HCT116 (cell line): ENCODE measurements around the gene ARID3A. TPM values are rescaled to one million over a fixed set of nuclear protein-coding genes. Genes with fewer than 3 reads are reported as not detected.

Source experiments
- ATAC-seq: fragments of 200-7000 bp; cut with Tn5 transposase; 2 replicates; pipeline ENCODE4 v1.9.1; 2020; ENCODE audit warnings: mild to moderate bottlenecking, moderate library complexity
- BruUV-seq: library from RNA; stranded (reverse); fragments of 400-500 nt; replicated peaks from 2 replicates; lab custom pipeline; 2021; lab: Mats Ljungman, UMichigan
- CTCF ChIA-PET: fragments of 300-600 bp; sonication (Branson Sonifier 250); formaldehyde crosslinking; loops from one replicate; lab custom pipeline; 2021; ENCODE audit warnings: antibody characterized with exemption; lab: Charles Lee
- POLR2A ChIA-PET: fragments of 300-600, 350-600 bp; sonication (Branson Sonifier 250); formaldehyde crosslinking; loops from one replicate; lab custom pipeline; 2021; ENCODE audit warnings: antibody characterized with exemption; lab: Charles Lee
- RAD21 ChIA-PET, 2 experiments: fragments of 300-600 bp; sonication (Branson Sonifier 250); formaldehyde crosslinking; loops; one replicate each; lab custom pipeline; 2023; ENCODE audit warnings: low total read pairs in 2 of 2; ENCODE audit not compliant: uncharacterized antibody in 2 of 2, unreplicated experiment in 2 of 2, low non-redundant PET in 1 of 2; lab: Charles Lee
- DNase-seq: peaks from one replicate; pipeline ENCODE4 v3.0.0-alpha.2; 2010; ENCODE audit warnings: low read depth, low spot score
- H2AFZ ChIP-seq: fragments of 200-600 bp; shearing (Covaris generic), sonication (generic); 2 replicates; pipeline ENCODE4 v1.6.1; 2017; ENCODE audit warnings: low read depth, mixed run types, mixed read lengths, antibody characterized with exemption, low read length; ENCODE audit not compliant: poor library complexity, severe bottlenecking
- H3K27ac ChIP-seq: 2 replicates; pipeline ENCODE4 v1.5.1; 2012; ENCODE audit warnings: low read depth, low read length
- H3K27me3 ChIP-seq: fragments of 200-600 bp; sonication (generic); 2 replicates; pipeline ENCODE4 v1.6.1; 2016; ENCODE audit warnings: mixed run types, low read length, mixed read lengths; ENCODE audit not compliant: insufficient read depth
- H3K36me3 ChIP-seq, 2 experiments: fragments of 200-500 bp in 1 of 2; fragments of 200-600 bp in 1 of 2; sonication (Bioruptor generic) in 1 of 2; sonication (generic) in 1 of 2; 2 replicates each; pipeline versions ENCODE4 v1.5.1 to v1.6.1; 2014 to 2016; ENCODE audit warnings: low read length in 2 of 2, inconsistent platforms in 1 of 2, mixed read lengths in 1 of 2, mixed run types in 1 of 2; ENCODE audit not compliant: insufficient read depth in 2 of 2, control insufficient read depth in 1 of 2
- H3K4me1 ChIP-seq, 2 experiments: fragments of 200-600 bp in 1 of 2; sonication (generic) in 1 of 2; 2 replicates each; pipeline versions ENCODE4 v1.5.1 to v1.6.1; 2012 to 2017; ENCODE audit warnings: low read length in 2 of 2, inconsistent platforms in 1 of 2, mild to moderate bottlenecking in 1 of 2, mixed read lengths in 1 of 2, mixed run types in 1 of 2, moderate library complexity in 1 of 2; ENCODE audit not compliant: insufficient read depth in 2 of 2, control insufficient read depth in 1 of 2
- H3K4me2 ChIP-seq: fragments of 200-600 bp; sonication (generic); 2 replicates; pipeline ENCODE4 v1.6.1; 2017; ENCODE audit warnings: mixed run types, low read length, mixed read lengths
- H3K4me3 ChIP-seq, 2 experiments: fragments of 200-600 bp in 1 of 2; sonication (generic) in 1 of 2; replicated peaks in 1 of 2; 2 replicates each; pipeline ENCODE4 v1.5.1; 2011 to 2016; ENCODE audit warnings: low read length in 2 of 2, control low read depth in 1 of 2, low read depth in 1 of 2, mild to moderate bottlenecking in 1 of 2, mixed read lengths in 1 of 2, mixed run types in 1 of 2
- H3K79me2 ChIP-seq: fragments of 200-600 bp; sonication (generic); 2 replicates; pipeline ENCODE4 v1.6.1; 2017; ENCODE audit warnings: mild to moderate bottlenecking, mixed run types, low read length, moderate library complexity, mixed read lengths; ENCODE audit not compliant: insufficient read depth
- H3K9ac ChIP-seq: fragments of 200-600 bp; sonication (generic); 2 replicates; pipeline ENCODE4 v1.6.1; 2016; ENCODE audit warnings: low read length, mixed read lengths
- H3K9me2 ChIP-seq: fragments of 200-600 bp; sonication (generic), shearing (Covaris generic); 2 replicates; pipeline ENCODE4 v1.6.1; 2017; ENCODE audit warnings: mixed run types, mild to moderate bottlenecking, moderate library complexity; ENCODE audit not compliant: insufficient read depth
- H3K9me3 ChIP-seq, 2 experiments: fragments of 200-500 bp in 1 of 2; fragments of 200-600 bp in 1 of 2; sonication (Bioruptor generic) in 1 of 2; sonication (generic) in 1 of 2; 2 replicates each; pipeline ENCODE4 v1.6.1; 2014 to 2017; ENCODE audit warnings: low read length in 2 of 2, mixed read lengths in 2 of 2, inconsistent platforms in 1 of 2, low read depth in 1 of 2, mild to moderate bottlenecking in 1 of 2, mixed run types in 1 of 2, moderate library complexity in 1 of 2; ENCODE audit not compliant: control insufficient read depth in 1 of 2, insufficient read depth in 1 of 2
- H4K20me1 ChIP-seq: fragments of 200-600 bp; sonication (generic), shearing (Covaris generic); 2 replicates; pipeline ENCODE4 v1.6.1; 2017; ENCODE audit warnings: mixed run types, mild to moderate bottlenecking, moderate library complexity; ENCODE audit not compliant: insufficient read depth
- CBX3 ChIP-seq: IDR thresholded peaks from 2 replicates; pipeline ENCODE4 v1.6.1; 2012; ENCODE audit warnings: low read depth
- EGR1 ChIP-seq: IDR thresholded peaks from 2 replicates; pipeline ENCODE4 v1.6.1; 2012; ENCODE audit warnings: low read depth
- EZH2 ChIP-seq: fragments of 200-600 bp; sonication (generic); IDR thresholded peaks from 2 replicates; pipeline ENCODE4 v1.6.1; 2017; ENCODE audit warnings: antibody characterized with exemption, mixed run types
- EZH2phosphoT487 ChIP-seq: fragments of 200-600 bp; IDR thresholded peaks from 2 replicates; pipeline ENCODE4 v1.6.1; 2018; ENCODE audit warnings: antibody characterized with exemption, borderline replicate concordance
- FOSL1 ChIP-seq: IDR thresholded peaks from 2 replicates; pipeline ENCODE4 v1.6.1; 2012; ENCODE audit warnings: low read depth
- JUND ChIP-seq: IDR thresholded peaks from 2 replicates; pipeline ENCODE4 v1.6.1; 2012
- POLR2AphosphoS5 ChIP-seq: IDR thresholded peaks from 2 replicates; pipeline ENCODE4 v1.6.1; 2011; ENCODE audit warnings: mild to moderate bottlenecking, low read depth, low read length, moderate library complexity
- SIN3A ChIP-seq: IDR thresholded peaks from 2 replicates; pipeline ENCODE4 v1.6.1; 2012; ENCODE audit warnings: low read depth
- intact Hi-C: fragments of 100-400 bp; cut with micrococcal nuclease; formaldehyde crosslinking; loops from 2 replicates; pipeline ENCODE4 v1.10.0; 2022
- total RNA-seq: library from RNA; stranded (reverse); gene quantifications from one replicate; pipeline ENCODE4 v1.2.1, GENCODE V29; 2021; ENCODE audit not compliant: unreplicated experiment
- TF ChIP-seq, protein P1 (sequence below): IDR thresholded peaks from 2 replicates; pipeline ENCODE4 v1.6.1; 2012
- TF ChIP-seq, protein P2 (sequence below): IDR thresholded peaks from 2 replicates; pipeline ENCODE4 v1.6.1; 2012
- TF ChIP-seq, protein P3 (sequence below), 3 experiments: fragments of 200-600 bp in 1 of 3; sonication (generic) in 1 of 3; IDR thresholded peaks in 2 of 3; conservative IDR thresholded peaks in 1 of 3; 2 replicates each; pipeline ENCODE4 v1.5.1; 2012 to 2017; ENCODE audit warnings: low read depth in 2 of 3, low read length in 2 of 3, antibody characterized with exemption in 1 of 3, borderline replicate concordance in 1 of 3, control low read depth in 1 of 3, mild to moderate bottlenecking in 1 of 3, mixed read lengths in 1 of 3, mixed run types in 1 of 3, moderate library complexity in 1 of 3; ENCODE audit not compliant: insufficient read depth in 1 of 3
- TF ChIP-seq, protein P4 (sequence below): IDR thresholded peaks from 2 replicates; pipeline ENCODE4 v1.6.1; 2012; ENCODE audit warnings: low read depth

Gene ARID3A
- total RNA-seq, 1 experiment from 2014 or later: 21.8 TPM

GRCh38 chr19:1018393-1018792 lies 92.6 kb downstream of the ARID3A start:
- ChIA-PET POLR2A (no interaction called here), CTCF (no interaction called here), RAD21 (no interaction called here)
- no peaks in the 10 kb centered on the region for H3K9me3 ChIP-seq
- H3K79me2 ChIP-seq: peaks cover 76% of the 10 kb centered on the region
- H3K9ac ChIP-seq: peak overlapping the region; percentile 99
- H3K4me1 ChIP-seq: peaks cover 37 to 54% of the 10 kb centered on the region in 2 experiments
- H3K27me3 ChIP-seq: no peaks in the 10 kb centered on the region
- no peak overlapping the region for H2AFZ ChIP-seq
- peaks cover 0 to 16% of the 10 kb centered on the region in 2 experiments; a peak in 2 of 4 replicates for H3K36me3 ChIP-seq
- intact Hi-C loops: no loop called here
- H3K4me3 ChIP-seq: no peak overlapping the region
- ATAC-seq (no peak), DNase-seq (no peak)
- BruUV-seq: no TSS peak
- H4K20me1 ChIP-seq: no peaks in the 10 kb centered on the region; the same call in 1 of the 2 replicates
- no peaks in the 10 kb centered on the region for H3K9me2 ChIP-seq
- TF ChIP-seq EZH2phosphoT487 (no peak), JUND (no peak), FOSL1 (no peak)
- TF ChIP-seq, protein P1, sequence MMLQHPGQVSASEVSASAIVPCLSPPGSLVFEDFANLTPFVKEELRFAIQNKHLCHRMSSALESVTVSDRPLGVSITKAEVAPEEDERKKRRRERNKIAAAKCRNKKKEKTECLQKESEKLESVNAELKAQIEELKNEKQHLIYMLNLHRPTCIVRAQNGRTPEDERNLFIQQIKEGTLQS: no peak
- TF ChIP-seq, protein P2, sequence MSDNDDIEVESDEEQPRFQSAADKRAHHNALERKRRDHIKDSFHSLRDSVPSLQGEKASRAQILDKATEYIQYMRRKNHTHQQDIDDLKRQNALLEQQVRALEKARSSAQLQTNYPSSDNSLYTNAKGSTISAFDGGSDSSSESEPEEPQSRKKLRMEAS: no peak
- peak overlapping the region; percentile 86 for H3K27ac ChIP-seq
- peak overlapping the region; percentile 55 for H3K4me2 ChIP-seq

DNA sequence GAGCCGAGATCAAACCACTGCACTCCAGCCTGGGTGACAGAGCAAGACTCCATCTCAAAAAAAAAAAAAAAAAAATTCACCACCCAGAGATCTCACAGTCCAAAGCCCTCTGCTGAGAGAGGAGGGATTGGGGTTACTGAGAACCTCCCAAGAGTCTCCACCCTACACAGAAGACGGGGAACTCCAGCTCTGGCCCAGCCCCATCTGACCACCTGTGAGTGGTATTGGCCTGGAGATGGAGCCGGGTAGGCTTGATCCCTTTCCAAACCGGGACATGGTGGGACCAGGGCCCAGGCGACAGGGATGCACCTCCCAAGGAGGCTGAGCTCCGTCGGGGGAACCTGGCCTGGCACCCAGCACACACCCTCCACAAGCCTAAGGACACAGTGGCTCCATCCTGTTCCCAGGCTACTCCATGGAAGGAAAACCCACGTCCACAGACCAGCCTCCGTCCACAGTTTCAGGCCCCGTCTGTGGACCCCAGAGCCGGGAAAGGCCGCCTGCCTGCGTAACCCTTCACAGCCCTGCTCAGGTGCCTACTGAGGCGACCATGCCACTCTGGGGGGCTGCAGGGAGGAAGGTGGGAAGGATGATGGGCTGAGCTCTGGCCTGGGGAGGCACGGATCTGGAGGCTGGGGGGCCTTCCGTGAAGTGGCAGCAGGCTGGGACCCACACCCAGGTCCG lies 93.2 kb downstream of the ARID3A start:
- Histone ChIP-seq H3K36me3 (peaks cover 0 to 16% of the 10 kb centered on the region in 2 experiments; a peak in 2 of 4 replicates), H3K9ac (peak overlapping the region; percentile 99), H3K9me2 (no peaks in the 10 kb centered on the region), H4K20me1 (no peaks in the 10 kb centered on the region; the same call in 1 of the 2 replicates), H2AFZ (no peak overlapping the region), H3K27me3 (no peaks in the 10 kb centered on the region), H3K79me2 (peaks cover 69% of the 10 kb centered on the region), H3K9me3 (no peaks in the 10 kb centered on the region), H3K4me3 (peak overlapping the region; percentile 94 to 97), H3K27ac (peak overlapping the region; percentile 86), H3K4me1 (peaks cover 37 to 54% of the 10 kb centered on the region in 2 experiments), H3K4me2 (peak overlapping the region; percentile 99)
- ATAC-seq: no peak
- TF ChIP-seq CBX3 (no peak), POLR2AphosphoS5 (no peak), SIN3A (no peak), EZH2phosphoT487 (no peak), EZH2 (no peak), EGR1 (no peak)
- TF ChIP-seq, protein P3, sequence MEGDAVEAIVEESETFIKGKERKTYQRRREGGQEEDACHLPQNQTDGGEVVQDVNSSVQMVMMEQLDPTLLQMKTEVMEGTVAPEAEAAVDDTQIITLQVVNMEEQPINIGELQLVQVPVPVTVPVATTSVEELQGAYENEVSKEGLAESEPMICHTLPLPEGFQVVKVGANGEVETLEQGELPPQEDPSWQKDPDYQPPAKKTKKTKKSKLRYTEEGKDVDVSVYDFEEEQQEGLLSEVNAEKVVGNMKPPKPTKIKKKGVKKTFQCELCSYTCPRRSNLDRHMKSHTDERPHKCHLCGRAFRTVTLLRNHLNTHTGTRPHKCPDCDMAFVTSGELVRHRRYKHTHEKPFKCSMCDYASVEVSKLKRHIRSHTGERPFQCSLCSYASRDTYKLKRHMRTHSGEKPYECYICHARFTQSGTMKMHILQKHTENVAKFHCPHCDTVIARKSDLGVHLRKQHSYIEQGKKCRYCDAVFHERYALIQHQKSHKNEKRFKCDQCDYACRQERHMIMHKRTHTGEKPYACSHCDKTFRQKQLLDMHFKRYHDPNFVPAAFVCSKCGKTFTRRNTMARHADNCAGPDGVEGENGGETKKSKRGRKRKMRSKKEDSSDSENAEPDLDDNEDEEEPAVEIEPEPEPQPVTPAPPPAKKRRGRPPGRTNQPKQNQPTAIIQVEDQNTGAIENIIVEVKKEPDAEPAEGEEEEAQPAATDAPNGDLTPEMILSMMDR (IDR thresholded peaks at IDR 0.05 in 2 of 3, conservative IDR thresholded peaks at IDR 0.05 in 1 of 3; ENCODE audit: borderline replicate concordance in 1 of 3, insufficient read depth in 1 of 3, low read depth in 2 of 3, low read length in 2 of 3): no peak
- TF ChIP-seq, protein P4, sequence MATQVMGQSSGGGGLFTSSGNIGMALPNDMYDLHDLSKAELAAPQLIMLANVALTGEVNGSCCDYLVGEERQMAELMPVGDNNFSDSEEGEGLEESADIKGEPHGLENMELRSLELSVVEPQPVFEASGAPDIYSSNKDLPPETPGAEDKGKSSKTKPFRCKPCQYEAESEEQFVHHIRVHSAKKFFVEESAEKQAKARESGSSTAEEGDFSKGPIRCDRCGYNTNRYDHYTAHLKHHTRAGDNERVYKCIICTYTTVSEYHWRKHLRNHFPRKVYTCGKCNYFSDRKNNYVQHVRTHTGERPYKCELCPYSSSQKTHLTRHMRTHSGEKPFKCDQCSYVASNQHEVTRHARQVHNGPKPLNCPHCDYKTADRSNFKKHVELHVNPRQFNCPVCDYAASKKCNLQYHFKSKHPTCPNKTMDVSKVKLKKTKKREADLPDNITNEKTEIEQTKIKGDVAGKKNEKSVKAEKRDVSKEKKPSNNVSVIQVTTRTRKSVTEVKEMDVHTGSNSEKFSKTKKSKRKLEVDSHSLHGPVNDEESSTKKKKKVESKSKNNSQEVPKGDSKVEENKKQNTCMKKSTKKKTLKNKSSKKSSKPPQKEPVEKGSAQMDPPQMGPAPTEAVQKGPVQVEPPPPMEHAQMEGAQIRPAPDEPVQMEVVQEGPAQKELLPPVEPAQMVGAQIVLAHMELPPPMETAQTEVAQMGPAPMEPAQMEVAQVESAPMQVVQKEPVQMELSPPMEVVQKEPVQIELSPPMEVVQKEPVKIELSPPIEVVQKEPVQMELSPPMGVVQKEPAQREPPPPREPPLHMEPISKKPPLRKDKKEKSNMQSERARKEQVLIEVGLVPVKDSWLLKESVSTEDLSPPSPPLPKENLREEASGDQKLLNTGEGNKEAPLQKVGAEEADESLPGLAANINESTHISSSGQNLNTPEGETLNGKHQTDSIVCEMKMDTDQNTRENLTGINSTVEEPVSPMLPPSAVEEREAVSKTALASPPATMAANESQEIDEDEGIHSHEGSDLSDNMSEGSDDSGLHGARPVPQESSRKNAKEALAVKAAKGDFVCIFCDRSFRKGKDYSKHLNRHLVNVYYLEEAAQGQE: no peak
- CTCF ChIA-PET: interaction anchor here (1.0 kb wide), 1 partner anchor 35 kb away, joined by 3 read pairs; the partner anchor contains the start of gene WDR18
- BruUV-seq: no TSS peak
- POLR2A ChIA-PET: interaction anchor here (0.5 kb wide), 1 partner anchor 24 kb away, joined by 3 read pairs; no protein-coding TSS in a partner anchor
- no peak for DNase-seq
- RAD21 ChIA-PET: interaction anchor here in 1 of 2 experiments (0.5 kb wide), 1 partner anchor 140 kb away, joined by 5 read pairs; no protein-coding TSS in a partner anchor
- intact Hi-C loops: no loop called here
